Activated CD8-positive, alpha-beta memory T cell treated with anti-CD3 and anti-CD28 coated beads for 36 hours (primary cell): ENCODE measurements around the gene RPS6KB1. TPM values are rescaled to one million over a fixed set of nuclear protein-coding genes. Genes with fewer than 3 reads are reported as not detected.
"Not testable (repeated sequence)": the region's sequence is repeated elsewhere in the genome, so short reads cannot be mapped to it uniquely, and the experiment has no call there.

Experiments
- CTCF ChIA-PET: fragments of 350-600 bp; sonication (Branson Sonifier 250); formaldehyde crosslinking; loops from one replicate; lab custom pipeline; 2021; ENCODE audit warnings: antibody characterized with exemption; lab: Charles Lee
- POLR2A ChIA-PET: fragments of 350-600 bp; sonication (Branson Sonifier 250); formaldehyde crosslinking; loops from one replicate; lab custom pipeline; 2021; ENCODE audit warnings: antibody characterized with exemption; lab: Charles Lee
- total RNA-seq, 2 experiments: library from RNA; stranded (reverse); gene quantifications; one replicate each; pipeline ENCODE4 v1.2.3, GENCODE V29; 2021

Gene RPS6KB1
- total RNA-seq, 2 experiments from 2014 or later = 50.2 to 53.8 TPM

DNA sequence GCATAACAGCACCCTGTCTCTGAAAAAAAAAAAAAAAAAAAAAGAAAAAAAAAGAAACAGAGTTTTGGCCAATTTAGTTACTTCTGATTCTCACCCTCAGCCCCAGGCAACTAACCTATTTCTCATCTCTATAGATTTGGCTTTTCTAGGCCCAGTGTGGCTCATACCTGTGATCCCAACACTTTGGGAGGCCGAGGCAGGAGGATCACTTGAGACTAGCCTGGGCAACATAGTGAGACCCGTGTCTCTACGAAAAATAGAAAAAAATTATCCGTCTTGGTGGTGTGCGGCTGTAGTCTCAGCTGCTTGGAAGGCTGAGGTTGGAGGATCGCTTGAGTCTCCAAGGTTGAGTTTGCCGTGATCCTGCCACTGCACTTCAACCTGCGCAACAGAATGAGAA is 8.7 kb downstream of the RPS6KB1 start:
- POLR2A ChIA-PET = interaction anchor here (0.6 kb wide), 1 partner anchor 64 kb away, joined by 3 read pairs; no protein-coding TSS in a partner anchor
- CTCF ChIA-PET = interaction anchor here (0.6 kb wide), 1 partner anchor 36 kb away, joined by 3 read pairs; no protein-coding TSS in a partner anchor

DNA sequence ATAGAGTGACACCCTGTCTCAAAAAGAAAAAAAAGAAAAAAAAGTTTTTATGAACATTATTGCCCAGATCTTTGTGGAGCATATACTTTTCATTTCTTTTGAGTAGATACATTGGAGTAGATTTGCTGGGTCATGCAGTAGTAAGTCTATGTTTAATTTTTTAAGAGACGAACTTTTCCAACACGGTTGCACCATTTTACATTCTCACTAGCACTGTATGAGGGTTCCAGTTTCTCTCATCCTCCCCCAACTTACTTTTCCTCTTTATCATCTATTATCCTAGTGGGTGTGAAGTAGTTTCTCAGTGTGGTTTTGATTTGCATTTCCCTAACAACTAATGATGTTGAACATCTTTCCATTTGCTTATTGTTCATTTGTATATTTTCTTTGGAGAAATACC is 10.5 kb downstream of the RPS6KB1 start:
- CTCF ChIA-PET = no interaction called here
- POLR2A ChIA-PET = no interaction called here

DNA sequence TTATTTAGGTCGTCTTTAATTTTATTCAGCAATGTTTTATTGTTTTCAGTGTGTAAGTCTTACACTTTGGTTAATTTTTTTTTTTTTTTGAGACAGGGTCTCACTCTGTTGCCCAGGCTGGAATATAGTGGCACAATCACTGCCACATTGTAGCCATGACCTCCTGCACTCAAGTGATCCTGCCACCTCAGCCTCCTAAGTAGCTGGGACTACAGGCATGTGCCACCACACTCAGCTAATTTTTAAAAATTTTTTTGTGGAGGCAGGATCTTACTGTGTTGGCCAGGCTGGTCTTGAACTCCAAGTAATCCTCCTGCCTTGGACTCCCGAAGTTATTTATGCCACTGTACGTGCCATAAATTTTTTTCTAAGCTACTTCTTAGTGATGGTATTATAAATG is 14.5 kb downstream of the RPS6KB1 start:
- CTCF ChIA-PET = no interaction called here
- POLR2A ChIA-PET = no interaction called here

DNA sequence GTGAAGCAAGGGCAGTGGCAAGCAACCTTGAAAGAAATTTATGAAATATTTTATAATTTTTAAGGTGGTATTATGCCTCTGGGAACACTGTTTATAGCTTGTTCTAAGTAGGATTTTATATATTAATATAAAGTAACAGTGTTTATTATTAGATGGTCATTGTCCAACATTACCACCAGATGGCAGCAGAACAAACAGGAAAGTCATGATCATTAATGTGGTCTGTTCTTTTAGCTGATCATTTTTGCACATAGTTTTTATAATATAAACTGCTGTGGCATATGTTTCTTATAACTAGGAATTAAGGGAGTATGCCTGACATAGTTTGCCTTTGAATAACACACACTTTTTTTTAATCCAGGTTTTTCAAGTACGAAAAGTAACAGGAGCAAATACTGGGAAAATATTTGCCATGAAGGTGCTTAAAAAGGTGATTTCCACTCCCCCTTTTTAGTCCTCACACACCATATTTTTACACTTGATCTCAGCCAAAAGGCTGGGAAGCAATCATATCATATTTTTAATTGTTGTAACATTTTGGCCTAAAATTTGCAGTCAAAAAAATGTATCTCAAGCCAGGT is 21.4 kb downstream of the RPS6KB1 start:
- POLR2A ChIA-PET = interaction anchor here (1.0 kb wide), 1 partner anchor 21 kb away, joined by 4 read pairs; no protein-coding TSS in a partner anchor
- CTCF ChIA-PET = interaction anchor here (0.6 to 1.5 kb wide), 7 partner anchors 9 to 139 kb away, joined by 3 to 6 read pairs (median 4); partner anchors contain the start of genes RNFT1, RPS6KB1 and TUBD1

DNA sequence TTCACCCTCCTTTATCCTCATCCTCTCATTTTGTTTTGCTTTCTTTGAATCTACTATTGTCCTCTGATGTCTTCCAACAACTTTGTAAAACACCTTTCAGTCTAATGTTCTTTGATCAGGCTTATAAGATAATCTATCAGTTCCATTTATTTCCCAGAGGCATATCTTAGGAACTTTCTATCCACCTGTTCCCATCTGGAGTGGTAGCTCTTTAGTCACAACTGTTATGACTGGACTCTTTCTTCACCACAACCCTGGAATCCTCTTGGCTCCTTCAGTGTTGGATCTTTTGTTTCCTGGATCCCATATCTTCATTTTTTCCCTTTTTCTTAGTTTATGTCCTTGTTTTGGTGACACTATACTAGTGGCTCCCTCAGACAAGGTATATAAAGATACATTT is 23.5 kb downstream of the RPS6KB1 start:
- POLR2A ChIA-PET = no interaction called here
- CTCF ChIA-PET = no interaction called here

DNA sequence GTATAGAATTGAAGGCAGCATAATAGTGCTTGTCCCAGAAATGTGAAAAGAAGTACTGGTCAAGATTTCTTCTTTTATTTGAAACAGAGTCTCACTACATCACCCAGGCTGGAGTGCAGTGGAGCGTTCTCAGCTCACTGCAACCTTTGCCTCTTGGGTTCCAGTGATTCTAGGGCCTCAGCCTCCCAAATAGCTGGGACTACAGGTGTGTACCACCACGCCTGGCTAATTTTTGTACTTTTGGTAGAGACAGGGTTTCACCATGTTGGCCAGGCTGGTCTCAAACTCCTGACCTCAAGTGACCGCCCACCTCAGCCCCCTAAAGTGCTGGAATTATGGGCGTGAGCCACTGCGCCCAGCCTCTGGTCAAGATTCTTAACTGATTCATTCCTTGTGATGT is 27.7 kb downstream of the RPS6KB1 start:
- CTCF ChIA-PET, POLR2A ChIA-PET: not testable (repeated sequence)

DNA sequence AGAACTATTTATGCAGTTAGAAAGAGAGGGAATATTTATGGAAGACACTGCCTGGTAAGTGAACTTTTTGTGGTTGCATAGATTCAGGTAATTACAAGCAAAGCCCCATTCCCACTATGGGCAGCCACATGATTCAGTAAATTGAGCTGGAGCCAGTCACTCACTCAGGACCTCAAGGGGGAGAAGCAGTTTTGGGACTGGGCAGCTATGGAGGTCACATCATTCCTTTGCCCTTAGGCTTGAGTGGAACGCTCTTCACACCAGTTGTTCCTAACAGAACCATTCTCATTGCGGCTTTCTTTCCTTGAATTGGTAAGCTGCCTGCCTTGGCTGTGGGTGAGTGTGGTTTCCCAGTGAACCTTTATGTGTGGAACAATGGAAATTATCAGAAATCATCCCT is 37.2 kb downstream of the RPS6KB1 start:
- POLR2A ChIA-PET, CTCF ChIA-PET: not testable (repeated sequence)

DNA sequence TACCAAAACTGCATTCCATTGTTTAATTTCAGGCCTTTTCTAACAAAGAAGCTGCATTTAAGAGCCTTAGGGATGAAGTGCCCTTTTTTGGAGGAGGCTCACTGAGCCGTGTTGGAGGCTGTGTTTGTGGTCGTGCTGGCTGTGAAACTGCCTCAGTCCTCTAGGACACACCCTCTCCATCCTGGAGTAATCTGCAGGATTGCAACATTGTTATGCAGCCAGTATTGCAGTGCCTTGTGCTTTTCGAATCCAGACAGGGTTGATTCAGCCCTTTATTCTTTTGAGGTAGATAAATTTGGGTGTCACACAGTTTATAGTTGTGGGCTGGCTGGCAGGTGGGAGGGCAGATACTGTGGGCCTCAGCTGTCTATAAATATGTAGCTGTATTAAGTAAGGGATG is 37.8 kb downstream of the RPS6KB1 start:
- POLR2A ChIA-PET, CTCF ChIA-PET: not testable (repeated sequence)

DNA sequence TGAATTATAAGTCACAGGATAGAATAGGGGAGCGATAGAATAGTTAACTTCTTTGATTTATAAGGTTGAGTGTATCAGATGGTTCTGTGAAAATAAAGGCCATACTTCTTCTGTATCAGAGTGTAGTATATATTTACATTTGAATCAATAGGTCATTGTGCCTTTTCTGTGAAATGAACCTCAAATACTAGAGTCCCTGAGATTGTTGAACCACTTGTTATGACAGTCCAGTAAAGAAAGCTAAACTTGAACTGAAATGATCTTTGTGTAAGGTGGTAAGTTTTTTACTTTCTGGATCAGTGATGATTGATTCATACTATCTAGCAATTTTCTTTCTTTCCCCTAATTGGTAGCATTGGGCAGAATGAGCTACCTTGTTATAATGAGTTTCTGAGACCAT is 40.4 kb downstream of the RPS6KB1 start:
- POLR2A ChIA-PET, CTCF ChIA-PET: not testable (repeated sequence)

DNA sequence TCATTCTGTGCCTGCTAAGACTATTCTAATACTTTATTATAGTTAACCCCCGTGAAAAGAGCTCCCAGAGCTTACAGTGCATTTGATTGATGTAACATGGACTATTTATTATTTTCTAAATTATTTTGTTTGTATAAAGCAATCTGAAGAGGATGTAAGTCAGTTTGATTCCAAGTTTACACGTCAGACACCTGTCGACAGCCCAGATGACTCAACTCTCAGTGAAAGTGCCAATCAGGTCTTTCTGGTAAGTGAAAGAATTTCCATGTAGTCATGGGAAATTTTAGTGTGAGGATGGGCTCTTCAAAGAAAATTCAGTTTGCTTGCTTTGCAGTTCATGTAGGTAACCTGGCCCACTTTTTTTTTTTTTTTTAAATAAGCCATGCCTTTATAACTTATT is 47.8 kb downstream of the RPS6KB1 start:
- ChIA-PET POLR2A (interaction anchor here (0.5 to 0.6 kb wide), 3 partner anchors 47 to 924 kb away, joined by 3 to 11 read pairs (median 6); no protein-coding TSS in a partner anchor), CTCF (interaction anchor here (0.6 kb wide), 1 partner anchor 382 kb away, joined by 3 read pairs; no protein-coding TSS in a partner anchor)

DNA sequence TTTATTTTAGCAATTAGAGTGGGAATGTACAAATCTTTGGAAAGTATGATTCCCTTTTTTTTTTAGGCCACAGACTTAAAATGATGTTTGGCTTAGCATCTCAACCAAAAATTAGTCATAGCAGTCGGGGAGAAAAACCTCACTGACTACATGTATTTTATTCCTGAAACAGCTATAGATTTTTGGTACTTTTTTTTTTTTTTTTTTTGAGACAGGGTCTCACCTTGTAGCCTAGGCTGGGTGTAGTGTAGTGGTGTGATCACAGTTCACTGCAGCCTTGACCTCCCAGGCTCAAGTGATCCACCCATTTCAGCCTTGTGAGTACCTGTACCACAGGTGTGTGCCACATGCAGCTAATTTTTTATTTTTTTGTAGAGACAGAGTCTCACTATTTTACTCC is 48.2 kb downstream of the RPS6KB1 start:
- ChIA-PET POLR2A (interaction anchor here (0.5 to 0.6 kb wide), 2 partner anchors 47 to 923 kb away, joined by 3 to 6 read pairs; no protein-coding TSS in a partner anchor), CTCF (interaction anchor here (0.6 kb wide), 1 partner anchor 383 kb away, joined by 3 read pairs; no protein-coding TSS in a partner anchor)

DNA sequence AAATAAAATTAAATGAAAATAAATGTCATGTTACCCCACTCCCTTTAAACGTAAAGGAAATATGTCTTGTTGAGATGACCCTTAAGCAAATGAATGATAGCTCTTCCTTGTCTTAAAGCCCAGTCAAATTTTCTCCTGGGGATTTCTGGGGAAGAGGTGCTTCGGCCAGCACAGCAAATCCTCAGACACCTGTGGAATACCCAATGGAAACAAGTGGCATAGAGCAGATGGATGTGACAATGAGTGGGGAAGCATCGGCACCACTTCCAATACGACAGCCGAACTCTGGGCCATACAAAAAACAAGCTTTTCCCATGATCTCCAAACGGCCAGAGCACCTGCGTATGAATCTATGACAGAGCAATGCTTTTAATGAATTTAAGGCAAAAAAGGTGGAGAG is 53.5 kb downstream of the RPS6KB1 start:
- CTCF ChIA-PET, POLR2A ChIA-PET: not testable (repeated sequence)

DNA sequence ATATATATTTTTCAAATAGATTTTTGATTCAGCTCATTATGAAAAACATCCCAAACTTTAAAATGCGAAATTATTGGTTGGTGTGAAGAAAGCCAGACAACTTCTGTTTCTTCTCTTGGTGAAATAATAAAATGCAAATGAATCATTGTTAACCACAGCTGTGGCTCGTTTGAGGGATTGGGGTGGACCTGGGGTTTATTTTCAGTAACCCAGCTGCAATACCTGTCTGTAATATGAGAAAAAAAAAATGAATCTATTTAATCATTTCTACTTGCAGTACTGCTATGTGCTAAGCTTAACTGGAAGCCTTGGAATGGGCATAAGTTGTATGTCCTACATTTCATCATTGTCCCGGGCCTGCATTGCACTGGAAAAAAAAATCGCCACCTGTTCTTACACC is 54.4 kb downstream of the RPS6KB1 start:
- POLR2A ChIA-PET, CTCF ChIA-PET: not testable (repeated sequence)

DNA sequence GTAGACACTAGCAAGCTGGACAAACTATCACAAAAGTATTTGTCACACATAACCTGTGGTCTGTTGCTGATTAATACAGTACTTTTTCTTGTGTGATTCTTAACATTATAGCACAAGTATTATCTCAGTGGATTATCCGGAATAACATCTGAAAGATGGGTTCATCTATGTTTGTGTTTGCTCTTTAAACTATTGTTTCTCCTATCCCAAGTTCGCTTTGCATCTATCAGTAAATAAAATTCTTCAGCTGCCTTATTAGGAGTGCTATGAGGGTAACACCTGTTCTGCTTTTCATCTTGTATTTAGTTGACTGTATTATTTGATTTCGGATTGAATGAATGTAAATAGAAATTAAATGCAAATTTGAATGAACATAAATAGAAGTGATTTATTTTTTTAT is 57.1 kb downstream of the RPS6KB1 start:
- POLR2A ChIA-PET = no interaction called here
- CTCF ChIA-PET = no interaction called here

DNA sequence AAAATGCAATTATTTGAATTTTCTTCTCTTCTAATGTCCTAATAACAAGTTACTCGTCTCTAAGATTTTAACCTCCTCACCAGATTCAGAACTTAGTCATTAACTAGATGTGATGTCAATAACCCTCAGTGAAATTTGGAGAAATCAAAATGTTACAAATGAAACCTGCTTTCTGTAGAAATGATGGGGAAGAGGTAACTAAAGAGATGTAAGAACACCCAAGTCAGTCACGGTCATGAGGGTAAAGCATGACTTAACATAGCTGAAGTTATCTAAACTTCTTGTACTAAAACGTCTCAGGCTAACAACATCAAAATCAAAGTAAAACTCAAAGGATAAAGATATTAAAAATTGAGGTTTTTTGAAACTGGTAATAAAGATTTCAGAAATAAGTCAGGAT is 61.9 kb downstream of the RPS6KB1 start:
- ChIA-PET CTCF (no interaction called here), POLR2A (no interaction called here)

DNA sequence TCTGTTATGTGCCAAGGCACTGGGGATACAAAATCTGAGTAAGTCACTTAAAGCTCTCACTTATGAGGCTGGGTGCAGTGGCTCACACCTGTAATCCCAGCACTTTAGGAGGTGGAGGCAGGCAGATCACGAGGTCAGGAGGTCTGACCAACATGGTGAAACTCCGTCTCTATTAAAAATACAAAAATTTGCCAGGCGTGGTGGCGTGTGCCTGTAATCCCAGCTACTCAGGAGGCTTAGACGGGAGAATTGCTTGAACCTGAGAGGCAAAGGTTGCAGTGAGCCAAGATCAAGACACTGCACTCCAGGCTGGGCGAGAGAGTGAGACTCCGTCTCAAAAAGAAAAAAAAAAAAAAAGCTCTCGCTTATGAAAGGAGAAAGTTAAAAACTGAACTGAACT is 66.7 kb downstream of the RPS6KB1 start:
- POLR2A ChIA-PET, CTCF ChIA-PET: not testable (repeated sequence)

DNA sequence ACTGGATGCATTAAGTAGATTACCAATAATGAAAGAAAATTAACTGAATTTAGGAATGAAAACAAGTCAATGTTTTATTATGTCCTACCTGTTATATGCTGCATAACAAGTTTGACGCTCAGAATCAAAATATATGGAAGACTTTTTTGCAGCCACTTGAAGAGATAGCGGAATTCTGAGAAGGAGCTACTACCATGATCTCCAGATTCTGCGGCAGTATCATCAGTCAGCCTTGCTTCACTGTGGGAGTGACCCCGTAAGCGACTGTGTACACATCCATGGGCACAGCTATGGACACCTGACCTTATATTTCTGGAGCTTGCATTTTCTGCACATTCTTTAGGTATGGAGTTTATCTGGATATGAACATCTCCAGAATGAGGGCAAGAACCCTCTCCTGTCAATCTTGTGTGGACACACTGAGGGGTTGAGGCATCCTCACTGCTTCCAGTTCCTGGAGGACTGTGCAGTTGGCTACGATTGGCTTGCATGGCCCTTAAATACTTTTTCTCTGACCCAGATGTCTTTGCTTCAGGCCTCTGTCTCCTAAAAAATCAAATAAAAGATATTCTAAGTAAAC is 69.9 kb downstream of the RPS6KB1 start:
- ChIA-PET CTCF (interaction anchor here (1.9 kb wide), 1 partner anchor 74 kb away, joined by 8 read pairs; no protein-coding TSS in a partner anchor), POLR2A (no interaction called here)

DNA sequence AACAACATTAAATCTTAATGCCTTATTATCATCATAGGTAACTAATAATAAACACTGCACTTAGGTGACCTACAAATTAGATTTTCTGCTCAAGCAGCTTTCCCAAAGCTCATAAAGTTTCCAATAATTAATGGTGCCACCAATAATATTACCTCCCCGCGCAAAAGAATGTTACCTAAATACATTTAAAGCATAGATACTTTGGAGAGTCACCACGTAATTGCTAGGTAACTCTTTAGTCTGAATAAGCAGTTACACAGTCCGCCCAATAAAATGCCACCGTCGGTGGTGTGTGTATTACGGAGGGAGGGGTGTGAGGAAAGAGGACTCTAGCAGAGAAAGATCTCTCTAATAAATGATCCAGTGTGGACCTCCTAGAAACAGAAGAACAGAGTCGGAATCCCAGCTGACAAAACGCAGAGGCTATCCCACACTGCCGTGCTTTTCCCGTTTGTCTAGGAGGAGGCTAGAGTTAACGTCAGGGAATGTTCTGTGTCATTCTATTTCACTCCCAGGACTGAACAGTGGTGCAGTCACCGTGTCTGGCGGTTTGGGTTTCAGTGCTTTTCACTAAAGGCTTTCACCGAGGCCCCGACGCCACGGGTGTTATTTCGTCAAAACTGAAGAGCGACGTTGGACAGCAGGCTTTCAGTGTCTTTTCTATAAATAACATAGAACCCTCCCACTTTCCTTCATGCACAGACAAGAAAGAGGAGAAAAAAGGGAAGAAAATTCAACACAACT is 71.0 kb downstream of the RPS6KB1 start:
- POLR2A ChIA-PET = interaction anchor here (0.6 to 1.1 kb wide), 4 partner anchors 114 to 419 kb away, joined by 3 to 6 read pairs (median 3); partner anchors contain the start of gene PTRH2

DNA sequence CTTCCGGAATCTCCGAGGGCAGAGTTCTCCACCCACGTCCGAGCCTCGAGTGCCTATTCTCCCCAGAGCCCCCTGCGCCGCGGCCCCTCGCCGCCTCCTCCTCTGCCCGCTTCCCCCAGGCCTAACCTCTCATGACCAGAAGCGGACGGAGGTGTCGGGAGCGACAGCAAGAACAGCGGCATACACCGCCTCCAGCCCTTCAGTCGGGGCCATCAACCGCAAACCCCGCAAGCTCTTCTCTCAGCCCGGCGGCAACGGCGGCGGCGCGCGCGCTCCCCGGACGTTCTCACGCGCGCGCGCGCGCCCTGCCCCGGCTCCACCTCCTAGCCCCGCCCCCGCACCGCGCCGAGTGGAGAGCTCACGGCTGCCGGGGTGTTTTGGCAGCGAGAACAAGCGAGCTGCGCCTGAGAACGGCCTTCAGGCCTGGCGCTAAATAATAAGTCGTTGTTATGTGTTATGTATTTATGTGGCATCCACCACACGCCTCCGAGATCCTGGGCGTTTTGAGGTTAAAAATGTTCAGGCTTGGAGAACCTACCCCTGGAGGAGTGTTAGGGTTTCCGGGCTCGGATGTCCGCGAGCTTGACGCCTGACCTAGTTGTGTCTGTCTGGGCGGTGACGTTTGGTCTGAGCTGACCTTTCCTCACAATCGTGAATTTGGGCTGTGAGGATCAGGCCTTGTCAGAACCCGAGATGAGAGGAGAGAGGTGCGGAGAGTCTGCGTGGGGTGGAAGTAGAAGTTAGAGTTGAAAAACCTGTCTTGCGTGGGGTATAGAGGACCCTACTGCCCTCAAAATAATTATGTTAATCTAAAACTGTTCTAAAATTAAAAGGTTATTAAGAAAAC is 71.8 kb downstream of the RPS6KB1 start, which contains the start of gene RNFT1:
RNFT1 (minus strand) TSS at position 259 of the 847 bp plus-strand sequence; CDS start at position 182, 77 bp downstream.
- POLR2A ChIA-PET = interaction anchor here (0.6 to 1.1 kb wide), 5 partner anchors 113 to 419 kb away, joined by 3 to 6 read pairs (median 3); partner anchors contain the start of gene PTRH2
- CTCF ChIA-PET = interaction anchor here (0.6 to 1.9 kb wide), 4 partner anchors 50 to 216 kb away, joined by 3 to 8 read pairs (median 4); no protein-coding TSS in a partner anchor

More for the DNA sequence above, 71.0 kb downstream of the RPS6KB1 start:
- CTCF ChIA-PET = interaction anchor here (0.6 to 1.9 kb wide), 4 partner anchors 50 to 215 kb away, joined by 3 to 8 read pairs (median 4); no protein-coding TSS in a partner anchor
